Peyer's patch (tissue), 4 donors: ENCODE results near the gene CDKAL1. TPM values are rescaled to one million over a fixed set of nuclear protein-coding genes. Genes with fewer than 3 reads are reported as not detected.
"Not testable (repeated sequence)": the region's sequence is repeated elsewhere in the genome, so short reads cannot be mapped to it uniquely, and the experiment has no call there.

Experiments used
- DNase-seq, 3 donors: peaks; one replicate each; pipeline ENCODE4 v3.0.0-alpha.2; 2017 to 2019
- H3K27ac ChIP-seq, 4 donors: fragments of 200-600 bp; sonication (generic); one replicate each; pipeline ENCODE4 v1.5.1; 2016 to 2019
- H3K27me3 ChIP-seq, 2 donors: fragments of 200-600 bp; sonication (generic); one replicate each; pipeline ENCODE4 v1.5.1; 2019
- H3K36me3 ChIP-seq, 3 donors: fragments of 200-600 bp; sonication (generic); one replicate each; pipeline ENCODE4 v1.5.1; 2016 to 2019
- H3K4me1 ChIP-seq, 4 donors: fragments of 200-600 bp; sonication (generic); one replicate each; pipeline ENCODE4 v1.5.1; 2016 to 2019
- H3K4me3 ChIP-seq, 4 donors: fragments of 200-600 bp; sonication (generic); 1 replicate in 3 of 4; 2 replicates in 1 of 4; pipeline ENCODE4 v1.5.1; 2016 to 2019; ENCODE audit warnings: mild to moderate bottlenecking in 1 of 4
- H3K9me3 ChIP-seq, 4 donors: fragments of 200-600 bp; sonication (generic); one replicate each; pipeline ENCODE4 v1.5.1; 2016 to 2019; ENCODE audit warnings: mild to moderate bottlenecking in 1 of 4
- CTCF ChIP-seq, 6 experiments: fragments of 450-650 bp in 4 of 6; fragments of 200-600 bp in 2 of 6; sonication (generic) in 1 of 6; IDR thresholded peaks; one replicate each; pipeline ENCODE4 v1.5.1; 2017 to 2019; ENCODE audit warnings: antibody characterized with exemption in 6 of 6, mild to moderate bottlenecking in 3 of 6, moderate library complexity in 1 of 6
- POLR2A ChIP-seq, 2 donors: fragments of 450-650 bp; IDR thresholded peaks; one replicate each; pipeline ENCODE4 v1.5.1; 2017; ENCODE audit warnings: antibody characterized with exemption in 2 of 2, mild to moderate bottlenecking in 2 of 2, moderate library complexity in 2 of 2
- total RNA-seq, 4 donors: library from RNA; depleted of rRNA; stranded (reverse); fragments of >200 nt; gene quantifications; one replicate each; pipeline ENCODE4 v1.1.0, GENCODE V29; 2016

The CDKAL1 gene
- total RNA-seq, 4 donors from 2014 or later, result 10.3 to 31.4 (median 11.6) TPM

GRCh38 chr6:20715135-20715806 lies 181.0 kb downstream of the CDKAL1 start:
- Histone ChIP-seq H3K9me3 (no peaks in the 10 kb centered on the region), H3K27ac (no peak overlapping the region), H3K4me3 (no peak overlapping the region), H3K36me3 (no peaks in the 10 kb centered on the region), H3K27me3 (no peaks in the 10 kb centered on the region), H3K4me1 (no peaks in the 10 kb centered on the region)
- no peak for DNase-seq
- no peak for TF ChIP-seq POLR2A (IDR thresholded peaks at IDR 0.05)
- no peak for TF ChIP-seq CTCF (IDR thresholded peaks at IDR 0.05)

GRCh38 chr6:20716865-20717264 lies 182.6 kb downstream of the CDKAL1 start:
- DNase-seq, result no peak
- Histone ChIP-seq H3K27me3 (no peaks in the 10 kb centered on the region), H3K4me1 (no peaks in the 10 kb centered on the region), H3K36me3 (no peaks in the 10 kb centered on the region), H3K4me3 (no peak overlapping the region), H3K27ac (no peak overlapping the region), H3K9me3 (no peaks in the 10 kb centered on the region)
- TF ChIP-seq CTCF (IDR thresholded peaks at IDR 0.05), result no peak
- TF ChIP-seq POLR2A (IDR thresholded peaks at IDR 0.05), result no peak

- Histone ChIP-seq H3K4me1 (no peaks in the 10 kb centered on the region), H3K27me3 (no peaks in the 10 kb centered on the region), H3K4me3 (no peak overlapping the region), H3K36me3 (no peaks in the 10 kb centered on the region), H3K27ac (no peak overlapping the region), H3K9me3 (no peaks in the 10 kb centered on the region)
- TF ChIP-seq POLR2A (IDR thresholded peaks at IDR 0.05) (no peak), CTCF (IDR thresholded peaks at IDR 0.05) (no peak)
- no peak for DNase-seq
Observed at GRCh38 chr6:20717743-20718142, 183.5 kb downstream of the CDKAL1 start.

- no peak for TF ChIP-seq POLR2A (IDR thresholded peaks at IDR 0.05)
- no peak for TF ChIP-seq CTCF (IDR thresholded peaks at IDR 0.05)
- Histone ChIP-seq H3K9me3 (no peaks in the 10 kb centered on the region), H3K4me3 (no peak overlapping the region), H3K27me3 (no peaks in the 10 kb centered on the region), H3K27ac (no peak overlapping the region), H3K36me3 (peaks cover 0 to 4% (median 0%) of the 10 kb centered on the region in 3 donors), H3K4me1 (no peaks in the 10 kb centered on the region)
- no peak for DNase-seq
Observed at GRCh38 chr6:20718705-20719653, 184.7 kb downstream of the CDKAL1 start.

GRCh38 chr6:20719980-20720379 lies 185.7 kb downstream of the CDKAL1 start:
- Histone ChIP-seq H3K9me3 (no peaks in the 10 kb centered on the region), H3K27me3 (no peaks in the 10 kb centered on the region), H3K27ac (no peak overlapping the region), H3K4me1 (no peaks in the 10 kb centered on the region), H3K4me3 (no peak overlapping the region), H3K36me3 (peaks cover 0 to 4% (median 0%) of the 10 kb centered on the region in 3 donors)
- no peak for DNase-seq
- TF ChIP-seq CTCF (IDR thresholded peaks at IDR 0.05), result no peak
- TF ChIP-seq POLR2A (IDR thresholded peaks at IDR 0.05), result no peak

- not testable (repeated sequence) for H3K9me3 ChIP-seq, DNase-seq, H3K4me3 ChIP-seq, H3K36me3 ChIP-seq, H3K27me3 ChIP-seq, H3K27ac ChIP-seq, H3K4me1 ChIP-seq
Observed at GRCh38 chr6:20721121-20721520, 186.9 kb downstream of the CDKAL1 start.
